GM11168 (cell line): ENCODE data around the gene SIPA1L3.
"Not testable (repeated sequence)": the region's sequence is repeated elsewhere in the genome, so short reads cannot be mapped to it uniquely, and the experiment has no call there.

ENCODE experiments used
- in situ Hi-C: fragments of 300-500 bp; cut with MboI; formaldehyde crosslinking; loops from one replicate; pipeline ENCODE4 v1.12.0; 2022; ENCODE audit warnings: low sequenced_read_pairs; ENCODE audit not compliant: unreplicated experiment

Gene SIPA1L3

GRCh38 chr19:37905946-37906868, 801 bp upstream of the SIPA1L3 start, which contains the start of gene WDR87:
TSS of gene WDR87 (minus strand) at chr19:37906594. CDS start at chr19:37898239, 8,355 bp downstream.
- in situ Hi-C loops: loop anchor here (10.0 kb wide), 1 partner anchor 429 kb away; the partner anchor contains the start of gene CATSPERG

- in situ Hi-C loops: loop anchor here (10.0 kb wide), 1 partner anchor 427 kb away; the partner anchor contains the start of gene CATSPERG
Measured at GRCh38 chr19:37907735-37908455, 887 bp downstream of the SIPA1L3 start.

- in situ Hi-C loops: loop anchor here (10.0 kb wide), 1 partner anchor 425 kb away; the partner anchor contains the start of gene CATSPERG
Measured at GRCh38 chr19:37909661-37910199, 2.7 kb downstream of the SIPA1L3 start.

DNA sequence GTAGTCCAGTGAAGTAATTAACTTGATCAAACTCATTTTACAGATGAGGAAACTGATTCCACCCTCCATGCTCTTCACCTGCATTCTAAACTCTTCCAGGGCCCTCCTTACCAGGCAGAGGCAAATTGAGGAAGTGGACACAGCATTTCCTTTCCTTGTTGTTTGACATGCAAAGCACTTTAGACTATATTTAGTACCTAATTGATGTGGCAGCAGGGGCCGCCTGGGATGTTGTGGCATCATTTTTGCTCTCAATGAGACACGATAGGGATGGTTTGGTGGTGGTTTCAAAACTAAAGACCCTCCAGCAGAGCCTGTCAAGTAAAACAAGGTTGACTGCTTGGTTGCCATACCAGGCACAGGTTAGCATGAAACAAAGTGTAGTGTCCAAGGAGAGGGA, 7.9 kb downstream of the SIPA1L3 start:
- in situ Hi-C loops: no loop called here

- in situ Hi-C loops: no loop called here
Measured at GRCh38 chr19:37920591-37921450, 13.8 kb downstream of the SIPA1L3 start.

GRCh38 chr19:37924573-37924972, 17.6 kb downstream of the SIPA1L3 start:
- in situ Hi-C loops: not testable (repeated sequence)

DNA sequence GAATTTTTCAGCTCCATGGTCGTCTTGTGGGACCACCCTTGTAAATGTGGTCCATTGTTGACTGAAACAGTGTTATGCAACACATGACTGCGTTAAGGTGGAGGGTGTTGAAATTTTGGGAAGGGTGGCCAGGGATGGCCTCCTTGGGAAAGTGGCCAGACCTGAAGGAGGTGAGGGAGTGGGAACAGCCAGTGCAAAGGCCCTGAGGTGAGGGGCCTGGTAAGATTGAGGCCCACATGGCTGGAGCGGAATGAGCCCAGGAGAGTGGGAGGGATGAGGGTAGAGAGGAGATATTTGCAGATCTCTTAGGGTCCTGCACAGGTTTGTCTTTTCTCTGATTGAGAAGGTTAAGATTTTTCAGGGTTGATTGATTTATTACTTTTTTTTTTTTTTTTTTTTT, 18.2 kb downstream of the SIPA1L3 start:
- in situ Hi-C loops: no loop called here

GRCh38 chr19:37926255-37926654, 19.2 kb downstream of the SIPA1L3 start:
- in situ Hi-C loops: no loop called here

DNA sequence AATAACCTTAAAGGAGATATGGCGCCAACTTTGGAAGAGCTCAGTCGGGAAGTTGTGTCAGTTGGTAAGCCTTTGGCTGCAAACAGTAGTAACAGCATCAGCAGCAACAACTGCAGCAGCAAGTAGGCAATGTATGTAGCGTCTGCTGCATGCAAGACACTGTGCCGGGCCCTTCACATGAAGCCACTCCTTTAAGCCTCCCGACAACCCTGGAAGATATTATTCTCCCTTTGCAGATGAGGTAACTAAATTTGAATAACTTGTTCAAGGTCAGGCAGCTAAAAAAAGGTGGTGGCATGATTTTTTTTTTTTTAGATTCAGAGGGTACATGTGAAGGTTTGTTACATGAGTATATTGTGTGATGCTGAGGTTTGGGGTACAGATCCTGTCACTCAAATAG, 19.7 kb downstream of the SIPA1L3 start:
- in situ Hi-C loops: no loop called here

GRCh38 chr19:37928527-37929286, 21.7 kb downstream of the SIPA1L3 start:
- in situ Hi-C loops: no loop called here

GRCh38 chr19:37929355-37929923, 22.4 kb downstream of the SIPA1L3 start:
- in situ Hi-C loops: no loop called here

DNA sequence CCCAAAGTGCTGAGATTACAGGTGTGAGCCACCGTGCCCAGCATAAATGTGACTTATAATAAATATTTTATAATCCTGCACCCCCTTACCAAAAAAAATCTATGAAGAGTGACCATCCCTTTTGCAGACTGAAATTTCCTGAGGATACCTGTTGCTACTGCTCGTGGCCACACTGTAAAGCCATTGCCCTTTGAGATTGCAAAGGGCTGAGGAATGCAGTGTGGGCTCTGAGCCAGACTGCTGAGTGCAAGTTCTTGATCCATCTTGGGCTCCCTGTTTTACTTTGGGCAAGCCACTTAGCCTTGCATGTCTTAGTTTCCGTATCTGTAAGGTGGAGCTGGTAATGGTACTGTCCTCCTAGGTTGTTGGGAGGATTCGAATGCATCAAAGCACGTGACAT, 23.4 kb downstream of the SIPA1L3 start:
- in situ Hi-C loops: no loop called here

- in situ Hi-C loops: no loop called here
Measured at GRCh38 chr19:37931881-37932655, 25.1 kb downstream of the SIPA1L3 start.

DNA sequence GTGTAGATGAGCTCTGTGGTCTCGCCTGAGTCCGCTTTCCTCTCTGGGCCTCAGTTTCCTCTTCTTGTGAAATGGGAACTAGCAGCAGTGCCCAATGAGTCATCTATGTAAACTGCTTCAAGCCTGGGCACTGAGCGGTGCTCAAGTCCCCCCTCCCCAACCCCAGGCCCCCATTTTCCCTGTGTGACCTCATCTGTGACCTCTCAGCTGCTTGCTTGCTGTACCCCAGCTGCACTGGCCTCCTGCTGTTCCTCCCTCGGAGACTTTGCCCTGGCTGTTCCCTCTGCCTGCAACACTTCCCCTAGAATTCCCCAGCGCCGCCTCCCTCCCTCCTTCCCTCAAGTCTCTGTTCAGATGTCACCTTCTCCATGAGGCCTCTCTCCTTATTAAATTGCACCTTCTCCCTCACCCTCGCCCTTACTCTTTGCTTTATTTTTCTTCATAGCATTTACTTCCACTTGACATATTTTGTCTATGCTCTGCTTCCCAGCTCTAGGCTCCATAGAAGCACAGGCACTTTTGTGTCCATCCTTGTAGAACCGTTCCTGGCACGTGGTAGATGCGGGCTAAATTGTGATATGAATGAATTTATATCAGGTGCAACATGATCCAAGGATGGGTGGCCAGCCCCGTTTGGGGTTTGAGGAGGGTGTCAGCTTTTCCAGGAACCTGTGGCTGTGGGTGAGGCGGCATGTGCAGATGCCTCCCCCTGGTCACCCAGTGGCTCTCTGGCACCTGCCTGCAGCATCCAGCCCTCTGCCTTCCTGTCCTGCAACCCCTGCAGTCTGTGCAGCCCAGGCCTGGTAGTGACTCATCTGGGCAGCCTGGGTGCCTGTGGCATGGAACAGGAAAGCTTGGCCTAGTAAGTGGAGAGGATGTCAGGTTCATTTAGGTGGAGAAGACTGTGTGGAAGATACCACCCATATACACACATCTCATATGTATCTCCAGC, 26.3 kb downstream of the SIPA1L3 start:
- in situ Hi-C loops: no loop called here

DNA sequence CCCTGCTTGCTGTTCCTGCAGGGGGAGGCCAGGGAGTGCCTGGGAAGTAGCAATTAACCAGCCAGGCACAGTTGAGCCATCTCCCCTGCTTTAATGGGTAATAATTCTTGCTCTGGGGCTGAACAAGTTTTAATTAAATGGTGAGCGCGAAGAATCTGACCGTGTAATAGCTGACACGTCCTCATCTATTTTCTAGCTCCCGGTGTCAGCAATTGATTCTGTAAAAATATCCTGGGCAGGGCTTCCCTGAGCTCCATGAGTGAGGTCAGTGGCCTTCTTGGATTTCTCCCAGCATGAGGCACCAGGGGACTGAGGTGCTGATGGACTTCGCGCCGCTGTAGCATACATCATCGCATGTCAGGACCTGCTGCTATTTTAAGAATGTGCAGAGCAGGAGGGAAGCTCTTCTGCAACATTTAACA, 26.9 kb downstream of the SIPA1L3 start:
- in situ Hi-C loops: no loop called here

DNA sequence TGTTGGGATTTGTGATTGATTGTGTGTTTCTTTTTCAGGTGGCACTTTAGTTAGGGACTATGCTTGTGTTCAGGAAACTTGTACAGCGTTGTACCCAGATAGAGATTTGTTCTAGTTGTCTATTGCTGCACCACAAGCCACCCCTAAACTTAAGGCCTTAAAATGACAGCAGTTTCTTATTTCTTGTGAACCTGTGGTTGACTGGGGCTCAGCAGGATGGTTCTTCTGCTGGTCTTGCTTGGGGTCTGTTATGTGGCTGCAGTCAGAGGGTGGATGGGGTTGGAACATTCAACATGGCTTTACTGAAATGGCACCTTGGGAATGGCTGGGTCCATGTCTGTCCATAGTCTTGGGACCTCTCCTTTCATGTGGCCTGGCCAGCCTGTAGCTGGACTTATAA, 28.3 kb downstream of the SIPA1L3 start:
- in situ Hi-C loops: no loop called here

- in situ Hi-C loops: no loop called here
Measured at GRCh38 chr19:37936166-37936565, 29.2 kb downstream of the SIPA1L3 start.
